MM.1S (cell line): ENCODE results near the gene SPATS2.

Experiments used
- DNase-seq: peaks from one replicate; pipeline ENCODE4 v3.0.0-alpha.2; 2015
- H2AFZ ChIP-seq: fragments of 300-600 bp; sonication (generic); 2 replicates; pipeline ENCODE4 v1.6.0; 2016; ENCODE audit warnings: antibody characterized with exemption, low read length
- H3F3A ChIP-seq: fragments of 300-600 bp; sonication (generic); 2 replicates; pipeline ENCODE4 v1.6.1; 2016; ENCODE audit warnings: mild to moderate bottlenecking, antibody characterized with exemption, low read length, moderate library complexity, mixed read lengths; ENCODE audit not compliant: insufficient read depth
- H3K27ac ChIP-seq: fragments of 300-600 bp; sonication (generic); 2 replicates; pipeline ENCODE4 v1.5.1; 2016; ENCODE audit warnings: mild to moderate bottlenecking, low read length
- H3K27me3 ChIP-seq: fragments of 300-600 bp; sonication (generic); replicated peaks from 2 replicates; pipeline ENCODE4 v1.6.0; 2016; ENCODE audit warnings: low read length; ENCODE audit not compliant: insufficient read depth
- H3K36me3 ChIP-seq: fragments of 300-600 bp; sonication (generic); replicated peaks from 2 replicates; pipeline ENCODE4 v1.6.1; 2016; ENCODE audit warnings: mild to moderate bottlenecking, low read length, mixed read lengths; ENCODE audit not compliant: insufficient read depth
- H3K4me1 ChIP-seq: fragments of 300-600 bp; sonication (generic); 2 replicates; pipeline ENCODE4 v1.6.1; 2016; ENCODE audit warnings: low read length, mixed read lengths
- H3K4me2 ChIP-seq: fragments of 300-600 bp; sonication (generic); 2 replicates; pipeline ENCODE4 v1.6.0; 2016; ENCODE audit warnings: low read depth, low read length
- H3K4me3 ChIP-seq: fragments of 300-600 bp; sonication (generic); 2 replicates; pipeline ENCODE4 v1.5.1; 2016; ENCODE audit warnings: low read length, mixed read lengths
- H3K79me2 ChIP-seq: fragments of 300-600 bp; sonication (generic); 2 replicates; pipeline ENCODE4 v1.6.1; 2016; ENCODE audit warnings: mixed run types, low read length, mixed read lengths
- H3K9ac ChIP-seq: fragments of 300-600 bp; sonication (generic); 2 replicates; pipeline ENCODE4 v1.6.1; 2016; ENCODE audit warnings: low read length, mixed read lengths
- H3K9me2 ChIP-seq: fragments of 300-600 bp; sonication (generic); replicated peaks from 2 replicates; pipeline ENCODE4 v1.6.1; 2016; ENCODE audit warnings: mild to moderate bottlenecking, low read length, mixed read lengths; ENCODE audit not compliant: insufficient read depth
- H3K9me3 ChIP-seq: fragments of 300-600 bp; sonication (generic); replicated peaks from 2 replicates; pipeline ENCODE4 v1.6.1; 2016; ENCODE audit warnings: mild to moderate bottlenecking, low read length, mixed read lengths; ENCODE audit not compliant: insufficient read depth
- H4K20me1 ChIP-seq: fragments of 300-600 bp; sonication (generic); 2 replicates; pipeline ENCODE4 v1.6.1; 2016; ENCODE audit warnings: mild to moderate bottlenecking, low read length, moderate library complexity, mixed read lengths; ENCODE audit not compliant: insufficient read depth
- CTCF ChIP-seq: fragments of 300-600 bp; sonication (generic); IDR thresholded peaks from 2 replicates; pipeline ENCODE4 v1.5.1; 2016; ENCODE audit warnings: antibody characterized with exemption, low read length, mixed read lengths
- EZH2 ChIP-seq: fragments of 300-600 bp; sonication (generic); optimal IDR thresholded peaks from 2 replicates; pipeline ENCODE3; 2017; ENCODE audit warnings: low read depth, mild to moderate bottlenecking, antibody characterized with exemption, low read length, mixed read lengths
- EZH2phosphoT487 ChIP-seq: fragments of 300-600 bp; sonication (generic); IDR thresholded peaks from 2 replicates; pipeline ENCODE4 v1.6.1; 2018; ENCODE audit warnings: antibody characterized with exemption, low read length

Gene SPATS2

GRCh38 chr12:49348781-49349180 lies 18.5 kb upstream of the SPATS2 start:
- Histone ChIP-seq H3K4me3 (no peak overlapping the region), H3K4me2 (no peak overlapping the region), H4K20me1 (no peaks in the 10 kb centered on the region), H3K79me2 (no peaks in the 10 kb centered on the region), H3K9ac (no peak overlapping the region), H3K27ac (no peak overlapping the region), H3K36me3 (no peaks in the 10 kb centered on the region), H3K9me3 (no peaks in the 10 kb centered on the region), H3F3A (no peaks in the 10 kb centered on the region), H3K4me1 (peaks cover 18% of the 10 kb centered on the region; the same call in 1 of the 2 replicates), H3K27me3 (peaks cover 53% of the 10 kb centered on the region), H3K9me2 (no peaks in the 10 kb centered on the region), H2AFZ (no peak overlapping the region)
- no peak for DNase-seq
- TF ChIP-seq EZH2 (no peak), EZH2phosphoT487 (no peak), CTCF (no peak)

GRCh38 chr12:49349266-49349665 lies 18.0 kb upstream of the SPATS2 start:
- Histone ChIP-seq H3F3A (no peaks in the 10 kb centered on the region), H2AFZ (no peak overlapping the region), H3K4me1 (peaks cover 18% of the 10 kb centered on the region; the same call in 1 of the 2 replicates), H3K4me3 (no peak overlapping the region), H3K36me3 (no peaks in the 10 kb centered on the region), H3K9me2 (no peaks in the 10 kb centered on the region), H3K79me2 (no peaks in the 10 kb centered on the region), H3K9ac (no peak overlapping the region), H3K9me3 (no peaks in the 10 kb centered on the region), H3K4me2 (no peak overlapping the region), H3K27ac (no peak overlapping the region), H4K20me1 (no peaks in the 10 kb centered on the region), H3K27me3 (peaks cover 48% of the 10 kb centered on the region)
- TF ChIP-seq EZH2phosphoT487, result no peak
- TF ChIP-seq CTCF, result no peak
- no peak for TF ChIP-seq EZH2
- no peak for DNase-seq

GRCh38 chr12:49352351-49352750 lies 14.9 kb upstream of the SPATS2 start:
- Histone ChIP-seq H3K27ac (no peak overlapping the region), H3F3A (no peaks in the 10 kb centered on the region), H3K4me3 (no peak overlapping the region), H3K9ac (no peak overlapping the region), H3K27me3 (peaks cover 18% of the 10 kb centered on the region), H3K9me3 (no peaks in the 10 kb centered on the region), H3K9me2 (no peaks in the 10 kb centered on the region), H3K36me3 (no peaks in the 10 kb centered on the region), H2AFZ (no peak overlapping the region), H4K20me1 (no peaks in the 10 kb centered on the region), H3K4me1 (peaks cover 5% of the 10 kb centered on the region; the same call in 1 of the 2 replicates), H3K79me2 (no peaks in the 10 kb centered on the region), H3K4me2 (no peak overlapping the region)
- DNase-seq, result no peak
- TF ChIP-seq CTCF, result no peak
- TF ChIP-seq EZH2, result no peak
- no peak for TF ChIP-seq EZH2phosphoT487
